Stimulated activated CD8-positive, alpha-beta memory T cell treated with anti-CD3 and anti-CD28 coated beads, Interleukin-4, amount 100 ng/mL, for 48 hours (primary cell): ENCODE data around the gene TMEM150B.
"Not testable (repeated sequence)": the region's sequence is repeated elsewhere in the genome, so short reads cannot be mapped to it uniquely, and the experiment has no call there.

Experiments
- DNase-seq: peaks from one replicate; pipeline ENCODE4 v3.0.0-alpha.2; 2020

Gene TMEM150B

DNA sequence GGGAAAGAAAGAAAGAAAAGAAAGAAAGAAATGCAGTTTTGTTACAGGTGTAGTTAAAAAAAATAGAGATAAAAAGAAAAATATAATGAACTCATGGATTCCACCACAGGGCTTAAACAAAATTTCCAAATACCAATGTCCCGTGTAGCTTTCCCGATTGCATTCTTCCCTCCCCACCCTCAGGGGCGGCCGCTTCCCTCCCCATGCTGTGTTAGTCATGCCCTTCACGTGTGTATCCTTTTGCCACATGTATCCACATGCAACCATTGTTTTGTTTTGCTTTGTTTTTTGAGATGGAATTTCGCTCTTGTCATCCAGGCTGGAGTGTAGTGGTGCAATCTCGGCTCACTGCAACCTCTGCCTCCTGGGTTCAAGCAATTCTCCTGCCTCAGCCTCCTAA lies 11.0 kb upstream of the TMEM150B start:
- no peak for DNase-seq

DNA sequence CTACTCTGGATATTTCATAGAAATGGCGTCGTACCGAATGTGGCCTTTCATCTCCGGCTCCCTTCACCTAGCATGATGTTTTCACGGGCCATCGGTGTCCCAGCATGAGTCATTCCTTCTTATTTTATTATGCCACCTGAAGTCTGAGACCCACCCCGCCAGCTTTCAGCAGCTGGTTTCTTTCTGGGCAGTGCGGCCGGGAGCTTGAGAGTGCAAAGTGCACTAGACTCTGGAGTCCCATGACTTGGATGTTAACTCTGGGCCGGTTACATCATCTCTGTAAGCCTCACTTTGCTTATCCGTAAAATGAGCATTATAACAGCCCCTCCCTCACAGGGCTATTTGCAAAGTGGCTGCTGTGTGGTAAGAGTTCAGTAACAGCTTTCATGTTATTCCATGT lies 8.7 kb upstream of the TMEM150B start:
- DNase-seq = no peak

DNA sequence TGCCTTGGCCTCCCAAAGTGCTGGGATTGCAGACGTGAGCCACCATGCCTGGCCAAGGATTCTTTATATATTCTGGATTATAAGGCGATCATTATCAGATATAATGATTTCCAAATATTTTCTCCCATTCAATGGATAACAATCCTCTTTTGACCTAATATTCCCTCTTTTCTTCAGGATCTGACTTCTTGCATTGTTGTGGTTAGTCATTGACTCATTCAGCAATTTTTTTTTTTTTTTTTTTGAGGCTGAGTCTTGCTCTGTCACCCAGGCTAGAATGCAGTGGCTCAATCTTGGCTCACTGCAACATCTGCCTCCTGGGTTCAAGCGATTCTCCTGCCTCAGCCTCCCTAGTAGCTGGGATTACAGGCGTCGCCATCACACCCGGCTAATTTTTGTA lies 4.7 kb upstream of the TMEM150B start:
- not testable (repeated sequence) for DNase-seq

DNA sequence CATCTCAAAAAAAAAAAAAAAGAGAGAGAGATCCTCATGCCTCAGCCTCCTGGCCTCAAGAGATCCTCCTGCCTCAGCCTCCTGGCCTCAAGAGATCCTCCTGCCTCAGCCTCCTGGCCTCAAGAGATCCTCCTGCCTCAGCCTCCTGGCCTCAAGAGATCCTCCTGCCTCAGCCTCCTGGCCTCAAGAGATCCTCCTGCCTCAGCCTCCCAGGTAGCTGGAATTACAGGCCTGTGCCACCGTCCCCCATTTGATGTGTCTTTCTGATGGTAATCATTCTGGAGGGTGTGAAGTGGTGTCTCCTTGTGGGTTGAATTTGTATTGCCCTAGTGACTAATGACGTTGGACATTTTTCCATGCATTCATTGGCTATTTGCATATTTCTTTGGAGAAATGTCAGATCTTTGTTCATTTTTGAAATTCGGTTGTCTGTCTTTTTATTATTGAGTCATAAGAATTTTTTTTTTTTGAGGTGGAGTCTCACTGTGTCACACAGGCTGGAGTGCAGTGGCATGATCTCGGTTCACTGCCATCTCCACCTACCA lies 3.7 kb upstream of the TMEM150B start:
- DNase-seq = not testable (repeated sequence)

DNA sequence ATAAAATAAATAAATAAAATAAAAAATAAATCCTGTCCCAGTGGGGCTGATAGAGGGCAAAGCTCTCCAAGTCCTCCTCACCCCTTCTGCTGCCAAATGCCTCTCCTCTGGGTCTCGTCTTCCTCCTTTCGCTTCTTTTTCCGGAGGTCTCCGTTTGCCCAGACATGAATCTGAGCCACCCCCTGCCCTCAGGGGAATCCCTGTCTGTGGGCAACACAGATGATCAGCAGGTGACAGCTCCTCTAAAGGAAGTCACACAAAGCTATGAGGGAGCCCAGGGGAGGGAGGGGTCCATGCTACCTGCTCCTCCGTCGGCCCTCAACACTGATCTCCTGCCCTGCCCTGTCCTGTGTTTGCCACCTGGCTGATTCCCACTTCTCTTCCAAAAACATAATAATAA lies 479 bp downstream of the TMEM150B start:
- DNase-seq = no peak

DNA sequence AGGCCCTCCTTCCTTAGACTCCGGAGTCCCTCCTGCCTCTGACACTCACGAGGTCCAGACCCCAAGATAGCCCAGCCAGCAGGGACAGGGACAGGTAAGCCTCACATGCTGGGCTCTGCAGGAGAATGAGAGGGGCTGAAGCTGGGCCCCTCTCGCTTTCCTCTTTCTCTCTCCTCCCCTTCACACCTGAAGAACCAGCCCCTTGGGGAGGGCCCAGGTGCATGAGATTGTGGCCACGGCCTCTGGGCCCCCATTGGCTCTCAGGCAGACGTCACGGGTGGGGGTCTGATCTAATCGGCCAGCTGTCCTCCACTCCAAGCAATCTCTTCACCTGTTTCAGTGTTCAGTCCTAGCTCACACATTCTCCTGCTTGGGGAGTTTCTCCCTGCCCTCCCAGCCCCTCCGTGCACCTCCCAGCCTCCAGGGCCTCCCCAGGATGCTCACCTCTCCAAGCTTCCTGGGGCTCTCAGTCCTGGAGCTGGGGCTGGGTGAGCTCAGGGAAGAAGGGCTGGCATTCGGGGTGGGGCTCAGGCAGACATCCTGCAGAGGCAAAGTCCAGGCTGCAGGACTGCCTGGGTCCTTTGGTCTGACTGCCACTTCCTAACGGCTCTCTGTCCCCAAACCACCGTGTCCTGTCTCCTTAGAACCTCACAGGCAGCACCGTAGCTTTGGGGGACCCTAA lies 2.8 kb downstream of the TMEM150B start:
- DNase-seq = no peak

DNA sequence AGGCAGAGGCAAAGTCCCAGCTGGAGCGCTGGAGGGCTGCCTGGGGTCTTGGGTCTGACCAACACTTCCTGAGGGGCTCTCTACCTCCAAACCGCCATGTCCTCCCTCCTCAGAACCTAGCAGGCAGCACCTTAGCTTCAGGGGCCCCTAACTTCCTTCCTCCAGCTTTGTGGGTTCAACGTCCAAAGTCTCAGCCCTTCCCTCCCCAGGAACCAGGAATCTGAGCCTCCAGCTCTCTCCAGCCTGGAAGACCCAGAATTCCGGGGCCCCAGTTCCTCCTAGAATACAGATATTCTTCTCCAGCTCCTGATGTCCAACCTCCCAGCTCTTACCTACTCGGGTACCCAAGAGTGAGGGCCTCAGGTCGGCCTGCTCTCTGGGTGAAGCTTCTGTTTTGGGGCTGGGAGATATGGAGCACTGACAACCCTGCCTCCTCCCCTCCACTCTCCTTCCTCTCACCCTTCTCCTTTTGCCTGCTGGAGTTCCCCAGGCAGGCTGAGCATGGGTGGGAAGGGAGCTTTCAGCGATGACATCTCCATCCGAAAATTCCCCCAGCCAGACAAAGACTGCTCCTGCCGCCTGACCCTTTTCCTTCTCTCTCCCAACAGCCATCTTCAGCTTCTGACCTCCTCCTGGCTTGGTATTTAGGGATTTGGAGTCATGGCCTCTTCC lies 3.5 kb downstream of the TMEM150B start:
- DNase-seq = no peak

DNA sequence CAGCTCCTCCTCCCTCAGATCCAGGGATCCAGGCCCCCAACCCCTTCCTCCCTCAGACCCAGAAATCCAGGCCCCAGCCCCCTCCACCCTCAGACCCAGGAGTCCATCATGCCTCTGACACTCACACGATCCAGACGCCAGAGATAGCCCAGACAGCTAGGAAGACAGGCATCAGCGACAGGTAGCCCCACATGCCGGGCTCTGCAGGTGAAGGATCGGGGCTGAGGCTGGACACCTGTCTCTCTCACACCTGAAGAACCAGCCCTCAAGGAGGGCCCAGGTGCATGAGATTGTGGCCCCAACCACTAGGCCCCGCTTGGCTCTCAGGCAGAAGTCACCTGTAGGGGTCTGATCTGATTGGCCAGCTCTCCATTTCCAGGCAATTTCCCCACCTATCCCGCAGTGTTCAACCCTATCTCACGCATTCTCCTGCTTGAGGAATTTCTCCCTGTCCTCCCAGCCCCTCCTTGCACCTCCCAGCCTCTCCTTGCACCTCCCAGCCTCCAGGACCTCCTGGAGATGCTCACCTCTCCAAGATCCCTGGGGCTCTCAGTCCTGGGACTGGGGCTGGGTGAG lies 4.2 kb downstream of the TMEM150B start:
- DNase-seq = no peak

DNA sequence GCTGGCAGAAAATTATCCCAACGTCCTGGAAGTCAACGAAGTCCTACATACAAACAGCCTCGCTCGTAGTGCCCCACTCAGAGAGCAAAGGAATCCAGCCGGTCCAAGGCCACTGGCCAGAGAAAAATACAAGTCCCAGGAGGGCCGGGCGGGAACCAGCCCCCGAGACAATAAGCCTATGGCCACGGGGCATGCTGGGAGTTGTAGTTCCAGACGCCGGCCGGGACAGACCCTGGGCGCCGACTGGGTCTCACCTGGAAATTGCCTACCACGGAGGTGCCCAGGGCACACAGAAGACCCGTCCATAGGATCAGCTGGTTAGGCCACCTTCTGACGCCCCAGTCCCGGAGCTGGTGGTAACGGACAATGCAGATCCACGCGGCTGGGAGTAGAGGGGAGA lies 5.4 kb downstream of the TMEM150B start:
- DNase-seq = no peak

DNA sequence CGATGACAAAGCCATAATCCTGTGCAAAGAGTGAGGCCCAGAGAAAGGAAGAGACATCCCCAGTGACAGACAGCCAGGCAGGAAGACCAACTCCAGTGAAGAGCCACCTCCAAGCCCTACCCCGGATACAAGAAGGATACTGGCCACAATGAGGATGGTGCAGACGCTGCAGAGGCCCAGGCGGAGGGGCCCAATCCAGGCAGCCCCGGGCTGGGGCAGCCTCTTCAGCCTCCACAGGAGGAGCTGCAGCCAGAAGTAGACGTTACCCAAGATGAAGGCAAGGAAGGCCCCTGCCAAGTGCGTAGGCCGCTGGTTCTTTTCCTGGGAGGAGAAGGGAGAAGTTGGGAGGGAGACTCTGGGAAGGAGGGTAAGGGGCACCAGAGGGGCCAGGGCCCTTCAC lies 8.5 kb downstream of the TMEM150B start:
- DNase-seq = no peak

DNA sequence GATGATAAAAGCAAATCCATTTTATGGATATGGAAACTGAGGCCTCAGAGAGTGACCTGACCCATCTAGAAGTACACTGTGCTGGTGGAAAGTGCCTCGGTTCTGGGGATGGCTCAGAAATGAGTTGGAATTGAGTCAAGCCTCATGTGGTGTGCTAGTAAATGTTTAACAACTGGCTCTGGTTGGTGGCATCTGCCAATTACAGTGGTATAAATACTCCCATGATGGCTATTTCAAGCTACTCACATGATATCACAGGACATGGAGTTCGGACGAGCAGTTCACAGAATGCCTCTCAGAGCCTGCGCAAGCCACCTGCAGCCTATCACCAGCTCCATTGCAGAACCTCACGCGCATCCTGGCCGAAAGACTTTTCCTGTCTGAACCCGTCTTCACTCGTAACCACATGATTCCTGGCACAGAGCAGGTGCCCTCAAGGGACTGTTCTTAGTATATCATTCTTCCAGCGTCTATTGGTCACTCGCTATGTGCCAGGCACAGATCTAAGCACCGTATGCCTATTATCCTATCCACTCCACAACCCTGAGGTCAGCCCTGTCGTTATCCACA lies 9.1 kb downstream of the TMEM150B start:
- no peak for DNase-seq

DNA sequence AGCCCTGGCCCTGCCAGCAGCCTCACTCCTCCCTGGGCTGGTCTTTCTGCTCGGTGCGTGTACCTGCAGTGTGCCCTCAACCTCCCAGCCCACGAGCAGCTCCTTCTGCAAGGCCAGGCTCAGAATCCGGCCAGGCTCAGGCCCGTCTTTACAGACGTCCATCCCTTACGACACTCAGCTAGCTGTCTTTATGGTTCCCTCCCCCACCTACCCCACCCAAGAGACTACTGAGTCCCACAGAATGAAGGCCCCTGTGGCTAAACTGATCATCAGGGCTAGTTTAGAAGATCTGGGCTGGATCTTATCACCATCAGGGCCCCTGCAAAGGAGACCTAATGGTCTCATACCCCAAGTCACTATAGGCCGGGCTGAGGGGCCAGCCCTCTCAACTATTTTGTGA lies 10.7 kb downstream of the TMEM150B start:
- DNase-seq = no peak

DNA sequence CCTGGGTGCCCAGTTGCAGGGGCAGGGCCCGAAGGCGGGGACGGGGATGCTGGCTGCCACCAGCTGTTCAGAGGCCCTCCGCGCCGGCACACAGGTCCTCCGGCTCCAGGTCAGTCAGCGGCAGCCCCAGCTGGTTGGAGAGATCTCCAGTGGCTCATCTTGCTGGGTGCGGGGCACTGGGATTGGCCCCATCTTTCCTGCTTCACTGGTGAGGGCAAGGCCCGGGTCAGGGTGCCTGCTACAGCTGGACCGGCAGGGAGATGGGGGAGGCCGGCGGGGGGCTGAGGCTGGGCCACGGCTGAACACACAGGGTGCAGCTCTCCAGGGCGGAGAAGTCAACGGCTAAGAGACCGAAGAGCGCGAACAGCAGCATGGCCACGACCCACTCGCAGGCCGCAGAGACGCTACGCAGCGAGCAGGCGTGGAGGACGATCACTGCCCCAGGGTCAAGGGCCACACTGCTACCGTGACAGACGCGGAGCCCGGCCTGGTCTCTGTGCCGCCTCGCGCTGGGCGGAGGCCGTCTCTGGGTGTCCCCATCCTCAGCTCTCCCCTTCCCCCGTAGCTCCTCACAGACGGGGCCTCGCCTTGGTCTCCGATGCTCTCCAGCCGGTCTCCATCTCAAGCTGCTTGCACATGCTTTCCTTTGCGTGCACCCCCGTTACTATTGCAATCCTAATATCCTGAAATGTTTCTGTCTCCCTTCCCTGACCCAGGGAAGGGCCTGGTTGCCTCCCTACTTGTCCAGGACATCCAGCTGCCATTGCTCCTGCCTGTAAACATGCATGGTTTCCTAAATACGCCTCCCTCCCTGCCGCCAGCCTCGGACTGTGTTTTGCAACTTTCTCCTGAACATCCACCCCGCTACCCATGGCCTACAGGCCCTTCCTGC lies 12.3 kb downstream of the TMEM150B start:
- DNase-seq = no peak

DNA sequence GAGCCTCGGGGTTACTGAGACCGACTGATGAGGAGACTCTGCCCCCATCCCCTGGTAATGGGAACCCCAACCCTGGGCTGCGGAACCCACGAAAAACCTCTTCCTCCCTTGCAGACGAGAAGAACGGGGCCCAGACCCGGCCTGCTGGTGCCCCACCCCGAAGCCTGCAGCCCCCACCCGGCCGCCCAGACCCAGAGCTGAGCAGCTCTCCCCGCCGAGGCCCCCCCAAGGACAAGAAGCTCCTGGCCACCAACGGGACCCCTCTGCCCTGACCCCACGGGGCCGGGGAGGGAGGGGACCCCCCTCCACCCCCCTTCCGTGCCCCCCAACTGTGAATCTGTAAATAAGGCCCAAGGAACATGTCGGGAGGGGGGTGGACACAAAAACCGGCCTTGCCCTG lies 13.3 kb downstream of the TMEM150B start:
- no peak for DNase-seq

DNA sequence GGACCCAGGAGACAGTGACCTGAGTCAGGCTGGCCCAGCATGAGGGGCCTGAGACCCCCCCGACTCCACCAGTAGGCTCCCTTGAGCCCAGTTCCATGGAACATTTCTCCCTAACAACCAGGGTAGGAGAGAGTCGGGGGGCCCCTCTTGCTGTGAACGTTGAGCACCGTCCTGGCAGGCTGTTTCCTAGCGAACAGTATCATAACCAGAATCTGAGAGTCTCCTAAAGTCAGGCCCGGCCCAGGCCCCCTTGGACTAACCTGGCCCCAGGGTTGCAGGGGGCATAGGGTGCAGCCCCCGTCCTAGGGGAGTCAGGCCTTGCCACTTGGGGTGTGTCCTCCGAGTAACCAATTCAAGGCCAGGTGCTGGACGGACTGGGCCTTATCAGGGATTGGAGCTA lies 13.7 kb downstream of the TMEM150B start:
- DNase-seq = no peak

DNA sequence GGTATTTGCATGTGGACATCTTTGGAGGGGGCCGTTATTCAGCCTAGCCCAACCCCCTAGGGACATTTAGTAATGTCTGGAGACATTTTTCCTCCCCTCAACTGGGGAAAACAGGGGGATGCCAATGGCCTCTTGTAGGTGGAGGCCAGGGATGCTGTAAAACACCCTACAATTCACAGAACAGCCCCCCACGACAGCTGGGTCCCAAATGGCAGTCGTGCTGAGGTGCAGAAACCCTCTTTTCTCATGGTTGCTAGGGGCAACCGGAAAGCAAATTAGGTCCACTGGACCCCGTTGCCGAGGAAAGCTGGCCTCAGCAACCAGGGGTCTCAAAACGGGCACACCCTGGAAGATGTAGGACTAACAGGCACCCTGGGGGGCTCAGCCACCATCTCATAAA lies 14.6 kb downstream of the TMEM150B start:
- DNase-seq = no peak

DNA sequence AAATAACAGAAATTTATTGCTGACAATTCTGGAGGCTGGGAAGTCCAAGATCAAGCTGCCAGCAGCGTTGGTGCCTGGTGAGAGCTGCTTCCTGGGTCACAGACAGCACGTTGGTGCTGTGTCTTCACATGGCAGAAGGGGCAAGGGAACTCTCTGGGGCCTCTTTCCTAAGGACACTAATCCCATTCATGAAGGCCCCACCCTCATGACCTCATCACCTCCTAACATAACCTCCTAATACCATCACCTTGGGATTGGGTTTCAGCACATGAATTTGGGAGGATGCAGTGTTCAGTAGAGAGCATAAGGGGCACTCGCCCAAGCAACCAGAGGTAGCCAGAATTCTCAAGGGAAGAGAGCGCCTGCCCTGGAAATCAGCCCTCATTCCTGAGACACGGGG lies 15.7 kb downstream of the TMEM150B start:
- no peak for DNase-seq

DNA sequence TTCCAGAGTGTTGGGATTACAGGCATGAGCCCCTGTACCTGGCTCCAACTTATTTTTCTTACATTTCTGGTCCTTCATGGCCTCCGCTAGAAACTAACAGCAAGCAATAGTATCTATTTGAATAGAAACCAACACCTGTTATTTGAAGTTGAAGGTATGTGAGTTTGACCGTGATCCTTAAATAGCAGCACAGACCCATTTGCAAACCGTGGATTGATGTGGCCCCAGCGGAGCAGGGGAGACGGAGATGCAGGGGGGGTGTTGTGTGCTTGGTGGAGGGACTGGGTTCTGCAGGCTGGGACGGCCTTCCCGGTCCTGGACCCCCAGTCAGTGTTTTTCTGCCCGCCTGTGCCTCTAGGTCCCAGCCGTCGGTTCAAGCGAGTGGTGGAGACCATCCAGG lies 16.9 kb downstream of the TMEM150B start:
- no peak for DNase-seq

DNA sequence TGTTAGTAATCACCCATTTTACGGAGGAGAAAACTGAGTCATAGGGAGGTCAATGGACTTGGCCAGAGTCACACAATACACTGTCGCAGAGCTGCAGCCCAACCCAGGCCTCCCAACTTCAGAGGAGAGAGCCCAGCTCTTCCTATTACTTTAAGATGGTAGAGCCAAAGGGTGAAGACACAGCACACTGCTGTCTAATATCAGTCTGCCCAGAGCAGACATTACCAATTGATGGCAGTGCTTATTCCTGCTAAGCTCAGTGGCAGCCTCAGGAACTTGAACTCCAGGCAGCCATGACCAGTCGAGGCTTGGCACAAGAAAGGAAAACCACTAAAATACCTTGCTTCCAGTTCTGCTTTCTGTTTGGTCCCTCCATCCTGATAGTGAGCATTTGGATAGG lies 18.4 kb downstream of the TMEM150B start:
- no peak for DNase-seq

DNA sequence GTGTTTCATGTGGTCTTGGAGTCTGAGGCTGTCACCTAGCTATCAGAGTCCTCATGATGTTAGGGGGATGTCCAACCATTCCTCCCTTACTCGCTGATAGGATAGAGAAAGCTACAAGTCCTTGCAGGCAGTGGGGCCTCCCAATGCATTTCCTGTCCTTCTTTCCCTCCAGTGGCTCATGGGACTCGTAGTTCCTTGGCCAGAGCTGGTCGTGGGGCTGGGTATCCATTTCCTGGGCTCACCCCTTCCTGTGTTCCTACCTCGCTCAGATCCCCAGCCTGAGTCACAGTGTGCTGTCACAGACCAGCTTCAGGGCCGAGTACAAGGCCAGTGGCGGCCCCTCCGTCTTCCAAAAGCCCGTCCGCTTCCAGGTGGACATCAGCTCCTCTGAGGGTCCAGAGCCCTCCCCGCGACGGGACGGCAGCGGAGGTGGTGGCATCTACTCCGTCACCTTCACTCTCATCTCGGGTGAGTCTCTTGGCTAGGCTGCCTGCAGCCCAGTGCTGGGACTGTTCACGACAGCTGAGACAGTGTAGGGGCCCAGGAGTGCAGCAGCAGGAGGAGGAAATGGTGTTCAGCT lies 19.1 kb downstream of the TMEM150B start:
- DNase-seq = no peak

DNA sequence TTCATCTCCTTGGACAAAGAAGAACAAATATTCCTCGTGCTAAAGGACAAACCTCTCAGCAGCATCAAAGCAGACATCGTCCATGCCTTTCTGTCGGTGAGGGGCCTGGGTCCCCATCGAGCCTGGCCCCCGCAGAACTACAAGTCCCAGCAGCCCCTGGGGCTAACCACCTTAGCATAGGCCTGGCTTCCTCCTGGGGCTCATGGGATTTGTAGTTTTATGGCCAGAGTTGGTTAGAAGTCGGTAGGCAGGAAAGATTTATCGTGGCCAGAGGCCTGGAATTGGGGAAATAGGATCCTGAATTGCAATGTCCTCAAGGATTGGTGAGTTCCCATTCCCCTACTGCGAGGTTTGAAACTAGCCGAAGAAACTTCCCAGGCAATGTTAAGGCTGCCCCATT lies 19.6 kb downstream of the TMEM150B start:
- DNase-seq = peak; percentile 70

DNA sequence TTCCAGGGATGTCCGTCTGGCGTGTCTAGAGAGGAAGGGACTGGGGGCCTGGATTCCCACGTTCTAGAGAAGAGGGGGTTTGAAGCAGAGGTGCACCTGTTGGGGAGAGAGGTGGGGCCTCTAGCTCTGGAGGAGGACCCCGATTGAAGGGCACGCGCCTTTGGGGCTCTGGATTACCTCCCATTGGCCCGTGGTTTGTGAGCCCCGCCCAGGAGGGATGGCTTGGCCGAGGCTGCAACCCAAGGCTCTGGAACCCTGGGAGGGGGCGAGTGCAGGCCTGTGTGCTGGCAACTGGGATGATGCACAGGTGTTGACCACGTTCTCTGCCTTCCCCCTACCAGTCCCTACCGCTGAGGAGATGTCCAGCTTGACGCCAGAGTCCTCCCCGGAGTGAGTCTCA lies 20.2 kb downstream of the TMEM150B start:
- no peak for DNase-seq
